C4-2B (cell line): ENCODE results near the gene MECP2.

ENCODE experiments used
- H3K27ac ChIP-seq: fragments of 450-650 bp; 2 replicates; pipeline ENCODE4 v1.5.1; 2017
- CTCF ChIP-seq: fragments of 450-650 bp; conservative IDR thresholded peaks from 2 replicates; pipeline ENCODE4 v1.5.1; 2017; ENCODE audit warnings: mild to moderate bottlenecking
- ZFX ChIP-seq: fragments of 450-650 bp; IDR thresholded peaks from 2 replicates; pipeline ENCODE4 v1.6.1; 2017

The MECP2 gene

GRCh38 chrX:154059729-154060245 lies 37.7 kb downstream of the MECP2 start:
- no peak overlapping the region for H3K27ac ChIP-seq
- TF ChIP-seq ZFX (no peak), CTCF (no peak)

- no peak overlapping the region for H3K27ac ChIP-seq
- TF ChIP-seq ZFX (no peak), CTCF (no peak)
These were observed 38.3 kb downstream of the MECP2 start for GRCh38 chrX:154059231-154059630.

GRCh38 chrX:154058214-154058997 lies 39.1 kb downstream of the MECP2 start:
- no peak for TF ChIP-seq CTCF
- TF ChIP-seq ZFX = no peak
- no peak overlapping the region for H3K27ac ChIP-seq

GRCh38 chrX:154057791-154058190 lies 39.7 kb downstream of the MECP2 start:
- no peak for TF ChIP-seq CTCF
- TF ChIP-seq ZFX = no peak

GRCh38 chrX:154056770-154057241 lies 40.7 kb downstream of the MECP2 start:
- H3K27ac ChIP-seq = peak overlapping the region; percentile 41; the same call in 1 of the 2 replicates
- TF ChIP-seq CTCF (no peak), ZFX (no peak)

More at GRCh38 chrX:154057791-154058190, 39.7 kb downstream of the MECP2 start:
- no peak overlapping the region for H3K27ac ChIP-seq

- no peak for TF ChIP-seq ZFX
- TF ChIP-seq CTCF = peak; percentile 80
- peak overlapping the region; percentile 83; the same call in 1 of the 2 replicates for H3K27ac ChIP-seq
These were observed 46.2 kb downstream of the MECP2 start for GRCh38 chrX:154051201-154051810.

- TF ChIP-seq CTCF (no peak), ZFX (no peak)
- peak overlapping the region; percentile 83 for H3K27ac ChIP-seq
These were observed 47.4 kb downstream of the MECP2 start for GRCh38 chrX:154050113-154050495.
